Measurements from ENCODE around the gene NAGA. TPM values are rescaled to one million over a fixed set of nuclear protein-coding genes. Genes with fewer than 3 reads are reported as not detected.

The NAGA gene
- total and polyA plus RNA-seq, 2 donors (not counting 3 experiments of a cell fraction or from before 2014, with no cell fraction given) = 29.0 to 63.4 TPM

DNA sequence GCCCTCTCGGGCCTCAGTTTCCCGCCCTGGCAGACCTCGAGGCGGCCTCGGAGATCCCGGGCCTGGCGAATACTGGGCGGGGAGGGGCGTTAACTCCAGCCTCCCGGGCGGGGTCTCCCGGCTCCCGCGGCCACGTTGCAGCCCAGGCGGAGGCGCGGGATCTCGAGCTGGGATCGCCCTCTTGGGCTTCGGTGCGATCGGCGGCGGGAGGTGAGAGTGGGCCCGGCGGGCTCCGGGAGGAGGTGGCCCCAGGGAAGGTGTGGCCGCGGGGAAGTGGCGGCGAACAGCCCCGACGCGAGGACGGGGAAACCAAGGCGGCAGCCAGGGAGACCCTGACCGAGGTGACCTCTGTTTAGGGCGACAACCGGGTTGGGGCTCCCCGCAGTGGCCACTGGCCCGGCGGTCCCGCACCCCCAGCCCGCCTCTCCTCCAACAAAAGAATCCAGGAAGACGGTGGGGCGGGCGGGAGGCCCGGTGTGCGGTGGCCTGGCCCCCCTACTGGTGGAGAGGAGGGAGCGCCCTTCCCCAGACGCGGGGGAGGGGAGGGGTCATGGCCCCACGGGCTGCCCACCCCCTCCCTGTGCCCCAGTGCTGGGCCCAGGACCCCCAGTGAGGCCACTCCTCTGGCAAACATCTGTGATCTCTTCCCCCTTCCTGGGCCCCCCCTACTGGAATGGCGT is 3.7 kb upstream of the NAGA start, which contains the start of gene PHETA2:
Gene PHETA2 (plus strand): TSS at position 117 of the 680 bp plus-strand sequence. CDS start 3,046 bp downstream, outside the sequence.
- no peaks in the 10 kb centered on the region for H4K20me1 ChIP-seq (replicated peaks; ENCODE audit: control insufficient read depth, extremely low read depth, insufficient read depth, low read length)
- H3K4me1 ChIP-seq (ENCODE audit: control insufficient read depth, extremely low read depth, insufficient read depth, low read length) = peaks cover 28% of the 10 kb centered on the region
- peaks cover 9 to 12% of the 10 kb centered on the region in 2 experiments for H3K36me3 ChIP-seq (ENCODE audit: control insufficient read depth in 2 of 2, extremely low read depth in 1 of 2, insufficient read depth in 2 of 2, low read length in 2 of 2)
- peak within 1 kb of the TSS; percentile 54 for H2AFZ ChIP-seq (ENCODE audit: low read depth, low read length)
- H3K9me1 ChIP-seq (replicated peaks; ENCODE audit: control insufficient read depth, extremely low read depth, insufficient read depth, low read length) = no peaks in the 10 kb centered on the region
- dilution Hi-C loops (cut with MboI; ENCODE audit: extremely low pct_ligation_motif_present, low sequenced_read_pairs) = no loop called here
- CTCF ChIA-PET = interaction anchor here (0.9 kb wide), 1 partner anchor 370 kb away, joined by 3 read pairs; no protein-coding TSS in a partner anchor
- peak within 1 kb of the TSS; percentile 83 for H3K27ac ChIP-seq (ENCODE audit: insufficient read depth, low read depth, low read length)
- peak within 1 kb of the TSS; percentile 50 to 80 (median 65) for H3K4me3 ChIP-seq (replicated peaks in 1 of 3; ENCODE audit: insufficient read depth in 1 of 3, low read depth in 1 of 3, low read length in 3 of 3)
- DNase-seq (ENCODE audit: low read depth, low spot score) = peak; percentile 49
- H3K4me2 ChIP-seq (ENCODE audit: insufficient read depth, low read length) = peak within 1 kb of the TSS; percentile 79
- FAIRE-seq = peak; percentile 73
- no peak for TF ChIP-seq FOS (IDR thresholded peaks at IDR 0.05; ENCODE audit: borderline replicate concordance, insufficient read depth, low read length)
- TF ChIP-seq EZH2 (IDR thresholded peaks at IDR 0.05; ENCODE audit: borderline replicate concordance, low read depth, low read length, severe bottlenecking) = no peak
- TF ChIP-seq POLR2A (IDR thresholded peaks at IDR 0.05; ENCODE audit: low read depth, low read length) = peak; percentile 40
- peak; percentile 55 for TF ChIP-seq POLR2AphosphoS5 (IDR thresholded peaks at IDR 0.05; ENCODE audit: insufficient read depth, low read depth, low read length)
- TF ChIP-seq MYC (IDR thresholded peaks at IDR 0.05; ENCODE audit: low read depth, low read length) = no peak
- TF ChIP-seq, protein P1, sequence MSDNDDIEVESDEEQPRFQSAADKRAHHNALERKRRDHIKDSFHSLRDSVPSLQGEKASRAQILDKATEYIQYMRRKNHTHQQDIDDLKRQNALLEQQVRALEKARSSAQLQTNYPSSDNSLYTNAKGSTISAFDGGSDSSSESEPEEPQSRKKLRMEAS (IDR thresholded peaks at IDR 0.05; ENCODE audit: insufficient read depth, insufficient read length) = no peak
- TF ChIP-seq GATA2 (IDR thresholded peaks at IDR 0.05; ENCODE audit: insufficient read depth, insufficient read length, low read depth, low read length) = no peak
- no peak for TF ChIP-seq JUN (IDR thresholded peaks at IDR 0.05; ENCODE audit: borderline replicate concordance, insufficient read depth, insufficient read length, low read depth)
- TF ChIP-seq, protein P2, sequence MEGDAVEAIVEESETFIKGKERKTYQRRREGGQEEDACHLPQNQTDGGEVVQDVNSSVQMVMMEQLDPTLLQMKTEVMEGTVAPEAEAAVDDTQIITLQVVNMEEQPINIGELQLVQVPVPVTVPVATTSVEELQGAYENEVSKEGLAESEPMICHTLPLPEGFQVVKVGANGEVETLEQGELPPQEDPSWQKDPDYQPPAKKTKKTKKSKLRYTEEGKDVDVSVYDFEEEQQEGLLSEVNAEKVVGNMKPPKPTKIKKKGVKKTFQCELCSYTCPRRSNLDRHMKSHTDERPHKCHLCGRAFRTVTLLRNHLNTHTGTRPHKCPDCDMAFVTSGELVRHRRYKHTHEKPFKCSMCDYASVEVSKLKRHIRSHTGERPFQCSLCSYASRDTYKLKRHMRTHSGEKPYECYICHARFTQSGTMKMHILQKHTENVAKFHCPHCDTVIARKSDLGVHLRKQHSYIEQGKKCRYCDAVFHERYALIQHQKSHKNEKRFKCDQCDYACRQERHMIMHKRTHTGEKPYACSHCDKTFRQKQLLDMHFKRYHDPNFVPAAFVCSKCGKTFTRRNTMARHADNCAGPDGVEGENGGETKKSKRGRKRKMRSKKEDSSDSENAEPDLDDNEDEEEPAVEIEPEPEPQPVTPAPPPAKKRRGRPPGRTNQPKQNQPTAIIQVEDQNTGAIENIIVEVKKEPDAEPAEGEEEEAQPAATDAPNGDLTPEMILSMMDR (IDR thresholded peaks at IDR 0.05; ENCODE audit: extremely low read depth in 1 of 2, insufficient read depth in 1 of 2, low read depth in 1 of 2, low read length in 2 of 2) = peak; percentile 28 to 63
- TSS peak; percentile 23 for BruUV-seq (replicated peaks)
- H3K79me2 ChIP-seq (ENCODE audit: control insufficient read depth, insufficient read depth, low read length) = peaks cover 17% of the 10 kb centered on the region
- H3K9ac ChIP-seq (replicated peaks; ENCODE audit: extremely low read depth, insufficient read depth, low read length) = peak within 1 kb of the TSS; percentile 95
- H3K9me3 ChIP-seq (replicated peaks; ENCODE audit: control insufficient read depth, insufficient read depth, low read length) = no peaks in the 10 kb centered on the region
- no peaks in the 10 kb centered on the region for H3K27me3 ChIP-seq (ENCODE audit: control insufficient read depth in 2 of 2, insufficient read depth in 2 of 2, low read length in 2 of 2)
- POLR2A ChIA-PET = no interaction called here
- intact Hi-C loops (cut with micrococcal nuclease) = no loop called here

All from endothelial cell of umbilical vein (primary cell).